OCI-LY3 (cell line): ENCODE results near the gene MR1.

Source experiments
- H2AFZ ChIP-seq: fragments of 200-600, 300-600 bp; shearing (Covaris generic); 2 replicates; pipeline ENCODE4 v1.6.0; 2014; ENCODE audit warnings: antibody characterized with exemption, low read depth, low read length
- H3K27ac ChIP-seq: fragments of 200-600, 300-600 bp; sonication (generic); 2 replicates; pipeline ENCODE4 v1.5.1; 2014; ENCODE audit warnings: mild to moderate bottlenecking, low read length, moderate library complexity, mixed read lengths
- H3K27me3 ChIP-seq: fragments of 200-600, 300-600 bp; sonication (generic); 2 replicates; pipeline ENCODE4 v1.6.1; 2014; ENCODE audit warnings: low read depth, low read length, mixed read lengths
- H3K36me3 ChIP-seq: fragments of 200-600, 300-600 bp; sonication (generic); replicated peaks from 2 replicates; pipeline ENCODE3; 2014; ENCODE audit warnings: low read depth, low read length, mixed read lengths
- H3K4me1 ChIP-seq: fragments of 300-600, 200-600 bp; sonication (generic); 2 replicates; pipeline ENCODE4 v1.6.1; 2014; ENCODE audit warnings: low read length, mixed read lengths
- H3K4me2 ChIP-seq: fragments of 200-600, 300-600 bp; sonication (generic); 2 replicates; pipeline ENCODE4 v1.6.1; 2014; ENCODE audit warnings: low read length, mixed read lengths
- H3K4me3 ChIP-seq: fragments of 300-600, 200-600 bp; sonication (generic); 2 replicates; pipeline ENCODE4 v1.5.1; 2014; ENCODE audit warnings: antibody characterized with exemption, mild to moderate bottlenecking, low read length, moderate library complexity
- H3K79me2 ChIP-seq: fragments of 300-600, 200-600 bp; shearing (Covaris generic); 2 replicates; pipeline ENCODE4 v1.6.1; 2014; ENCODE audit warnings: mild to moderate bottlenecking, low read length, mixed read lengths
- H3K9ac ChIP-seq: fragments of 300-600, 200-600 bp; shearing (Covaris generic); 2 replicates; pipeline ENCODE4 v1.6.0; 2014; ENCODE audit warnings: mild to moderate bottlenecking, low read length, moderate library complexity
- H3K9me3 ChIP-seq: fragments of 200-600, 300-600 bp; shearing (Covaris generic); 2 replicates; pipeline ENCODE4 v1.6.1; 2014; ENCODE audit warnings: low read length, mixed read lengths; ENCODE audit not compliant: insufficient read depth
- H4K20me1 ChIP-seq: fragments of 200-600, 300-600 bp; sonication (generic); 2 replicates; pipeline ENCODE4 v1.6.1; 2016; ENCODE audit warnings: low read length, mixed read lengths; ENCODE audit not compliant: insufficient read depth
- CTCF ChIP-seq: fragments of 200-600, 300-600 bp; sonication (generic); IDR thresholded peaks from 2 replicates; pipeline ENCODE4 v1.5.1; 2014; ENCODE audit warnings: antibody characterized with exemption, low read length, low read depth
- EZH2phosphoT487 ChIP-seq: fragments of 200-600 bp; shearing (Covaris generic); IDR thresholded peaks from 2 replicates; pipeline ENCODE4 v1.6.1; 2018; ENCODE audit warnings: antibody characterized with exemption, mixed run types, low read depth

Gene MR1

GRCh38 chr1:181023265-181024057, 10.3 kb upstream of the MR1 start:
- H3K27ac ChIP-seq, result no peak overlapping the region
- H4K20me1 ChIP-seq, result peaks cover 31% of the 10 kb centered on the region
- peak overlapping the region; percentile 42 for H3K9ac ChIP-seq
- H3K4me3 ChIP-seq, result peak overlapping the region; percentile 87
- no peaks in the 10 kb centered on the region for H3K27me3 ChIP-seq
- H3K4me2 ChIP-seq, result peak overlapping the region; percentile 52
- H3K36me3 ChIP-seq, result peaks cover 3% of the 10 kb centered on the region
- H3K79me2 ChIP-seq, result peaks cover 42% of the 10 kb centered on the region
- no peaks in the 10 kb centered on the region for H3K9me3 ChIP-seq
- peak overlapping the region; percentile 78 for H2AFZ ChIP-seq
- peaks cover 37% of the 10 kb centered on the region for H3K4me1 ChIP-seq
- TF ChIP-seq EZH2phosphoT487, result no peak
- TF ChIP-seq CTCF, result no peak

- H3K4me3 ChIP-seq, result no peak overlapping the region
- H3K27ac ChIP-seq, result no peak overlapping the region
- H4K20me1 ChIP-seq, result no peaks in the 10 kb centered on the region
- no peak for TF ChIP-seq EZH2phosphoT487
- no peak for TF ChIP-seq CTCF
- H3K4me1 ChIP-seq, result peaks cover 28% of the 10 kb centered on the region
- no peaks in the 10 kb centered on the region for H3K36me3 ChIP-seq
- H3K79me2 ChIP-seq, result no peaks in the 10 kb centered on the region
- H3K27me3 ChIP-seq, result no peaks in the 10 kb centered on the region
- H3K9me3 ChIP-seq, result no peaks in the 10 kb centered on the region
- peak overlapping the region; percentile 8; the same call in 1 of the 2 replicates for H3K4me2 ChIP-seq
- no peak overlapping the region for H3K9ac ChIP-seq
- H2AFZ ChIP-seq, result no peak overlapping the region
Measured at GRCh38 chr1:181028196-181028595, 5.6 kb upstream of the MR1 start.

GRCh38 chr1:181028615-181029014, 5.2 kb upstream of the MR1 start:
- Histone ChIP-seq H3K4me2 (peak overlapping the region; percentile 8), H4K20me1 (no peaks in the 10 kb centered on the region), H3K4me1 (peaks cover 30% of the 10 kb centered on the region), H3K27me3 (no peaks in the 10 kb centered on the region), H3K4me3 (no peak overlapping the region), H3K9me3 (no peaks in the 10 kb centered on the region), H3K79me2 (no peaks in the 10 kb centered on the region), H2AFZ (no peak overlapping the region), H3K27ac (no peak overlapping the region), H3K36me3 (no peaks in the 10 kb centered on the region), H3K9ac (no peak overlapping the region)
- no peak for TF ChIP-seq CTCF
- no peak for TF ChIP-seq EZH2phosphoT487

GRCh38 chr1:181032535-181032934, 1.2 kb upstream of the MR1 start:
- Histone ChIP-seq H3K9me3 (no peaks in the 10 kb centered on the region), H2AFZ (peak overlapping the region; percentile 91), H3K36me3 (no peaks in the 10 kb centered on the region), H3K27me3 (no peaks in the 10 kb centered on the region), H3K79me2 (peaks cover 8% of the 10 kb centered on the region), H4K20me1 (no peaks in the 10 kb centered on the region), H3K4me2 (no peak overlapping the region), H3K4me1 (peaks cover 30% of the 10 kb centered on the region), H3K4me3 (no peak overlapping the region), H3K9ac (no peak overlapping the region), H3K27ac (peak overlapping the region; percentile 66)
- TF ChIP-seq EZH2phosphoT487 (no peak), CTCF (no peak)
